Panc1 (cell line): ENCODE measurements around the gene RIC1. TPM values are rescaled to one million over a fixed set of nuclear protein-coding genes. Genes with fewer than 3 reads are reported as not detected.
A peak's percentile ranks its signal among the peaks of the same experiment; 100 is the strongest.
"Not testable (repeated sequence)": the region's sequence is repeated elsewhere in the genome, so short reads cannot be mapped to it uniquely, and the experiment has no call there.

Experiments
- ATAC-seq: fragments of 200-7000 bp; cut with Tn5 transposase; 2 replicates; pipeline ENCODE4 v1.9.1; 2020; ENCODE audit warnings: mild to moderate bottlenecking, moderate library complexity
- BruUV-seq: library from RNA; stranded (reverse); fragments of 400-500 nt; replicated peaks from 2 replicates; lab custom pipeline; 2021; lab: Mats Ljungman, UMichigan
- CTCF ChIA-PET: fragments of 300-600 bp; sonication (Branson Sonifier 250); formaldehyde crosslinking; loops from one replicate; lab custom pipeline; 2022; ENCODE audit warnings: antibody characterized with exemption; lab: Charles Lee
- POLR2A ChIA-PET: fragments of 300-600 bp; sonication (Branson Sonifier 250); formaldehyde crosslinking; loops from one replicate; lab custom pipeline; 2022; ENCODE audit warnings: antibody characterized with exemption; lab: Charles Lee
- DNase-seq: peaks from one replicate; pipeline ENCODE4 v3.0.0-alpha.2; 2010; ENCODE audit warnings: low read depth, low spot score
- H3K27ac ChIP-seq: 2 replicates; pipeline ENCODE4 v1.5.1; 2011; ENCODE audit warnings: mild to moderate bottlenecking, low read length, inconsistent platforms
- H3K27me3 ChIP-seq: fragments of 200-500 bp; sonication (Bioruptor generic); 2 replicates; pipeline ENCODE4 v1.6.0; 2014; ENCODE audit warnings: low read length, inconsistent platforms; ENCODE audit not compliant: control insufficient read depth, insufficient read depth
- H3K36me3 ChIP-seq: fragments of 200-500 bp; sonication (Bioruptor generic); 2 replicates; pipeline ENCODE4 v1.5.1; 2014; ENCODE audit warnings: inconsistent platforms, mild to moderate bottlenecking, low read length, moderate library complexity; ENCODE audit not compliant: control insufficient read depth, insufficient read depth
- H3K4me1 ChIP-seq: 2 replicates; pipeline ENCODE4 v1.5.1; 2011; ENCODE audit warnings: inconsistent platforms, mild to moderate bottlenecking, low read length, moderate library complexity; ENCODE audit not compliant: control insufficient read depth, insufficient read depth
- H3K4me3 ChIP-seq, 2 experiments: 2 replicates each; pipeline ENCODE4 v1.5.1; 2011 to 2012; ENCODE audit warnings: low read depth in 2 of 2, low read length in 2 of 2, mild to moderate bottlenecking in 2 of 2, inconsistent platforms in 1 of 2, moderate library complexity in 1 of 2
- H3K9me3 ChIP-seq: fragments of 200-500 bp; sonication (Bioruptor generic); 2 replicates; pipeline ENCODE4 v1.5.1; 2014; ENCODE audit warnings: low read depth, mild to moderate bottlenecking, inconsistent platforms, low read length, moderate library complexity; ENCODE audit not compliant: control insufficient read depth, insufficient read depth
- CTCF ChIP-seq: fragments of 450-650 bp; IDR thresholded peaks from 2 replicates; pipeline ENCODE4 v1.5.1; 2017; ENCODE audit warnings: mild to moderate bottlenecking
- POLR2AphosphoS5 ChIP-seq: IDR thresholded peaks from 2 replicates; pipeline ENCODE4 v1.6.1; 2012; ENCODE audit warnings: mild to moderate bottlenecking, low read depth, low read length, moderate library complexity
- SIN3A ChIP-seq: IDR thresholded peaks from 2 replicates; pipeline ENCODE4 v1.6.1; 2012; ENCODE audit warnings: low read depth, mild to moderate bottlenecking, low read length, moderate library complexity, borderline replicate concordance; ENCODE audit not compliant: insufficient read depth
- TCF7L2 ChIP-seq: IDR thresholded peaks from 2 replicates; pipeline ENCODE4 v1.6.1; 2011; ENCODE audit warnings: mild to moderate bottlenecking, low read depth, low read length, inconsistent platforms
- in situ Hi-C: cut with HindIII; loops from 2 replicates; pipeline ENCODE4 v1.10.0; 2016; ENCODE audit warnings: low sequenced_read_pairs, low pct_unique_long_range_greater_than_20kb
- intact Hi-C: fragments of 100-400 bp; cut with micrococcal nuclease; formaldehyde crosslinking; loops from one replicate; pipeline ENCODE4 v1.10.0; 2022; ENCODE audit not compliant: unreplicated experiment
- total RNA-seq: library from RNA; stranded (reverse); gene quantifications from one replicate; pipeline ENCODE4 v1.2.1, GENCODE V29; 2021; ENCODE audit not compliant: unreplicated experiment
- TF ChIP-seq, protein P1 (sequence below), 2 experiments: IDR thresholded peaks; 2 replicates each; pipeline ENCODE4 v1.6.1; 2011 to 2012; ENCODE audit warnings: low read depth in 2 of 2, control low read depth in 1 of 2, low read length in 1 of 2, mild to moderate bottlenecking in 1 of 2, moderate library complexity in 1 of 2; ENCODE audit not compliant: insufficient read depth in 1 of 2

RIC1 gene
- total RNA-seq, 1 experiment from 2014 or later = 7.0 TPM

- Histone ChIP-seq H3K27ac (no peak overlapping the region), H3K27me3 (no peaks in the 10 kb centered on the region), H3K9me3 (no peaks in the 10 kb centered on the region), H3K4me3 (no peak overlapping the region), H3K4me1 (peaks cover 3% of the 10 kb centered on the region; the same call in 1 of the 2 replicates), H3K36me3 (peaks cover under 1% of the 10 kb centered on the region; the same call in 1 of the 2 replicates)
- in situ Hi-C loops (no loop called here), intact Hi-C loops (no loop called here)
- BruUV-seq = no TSS peak
- DNase-seq (no peak), ATAC-seq (no peak)
- ChIA-PET CTCF (no interaction called here), POLR2A (no interaction called here)
- TF ChIP-seq CTCF = no peak
Observed at GRCh38 chr9:5624655-5625054, 4.3 kb upstream of the RIC1 start.

DNA sequence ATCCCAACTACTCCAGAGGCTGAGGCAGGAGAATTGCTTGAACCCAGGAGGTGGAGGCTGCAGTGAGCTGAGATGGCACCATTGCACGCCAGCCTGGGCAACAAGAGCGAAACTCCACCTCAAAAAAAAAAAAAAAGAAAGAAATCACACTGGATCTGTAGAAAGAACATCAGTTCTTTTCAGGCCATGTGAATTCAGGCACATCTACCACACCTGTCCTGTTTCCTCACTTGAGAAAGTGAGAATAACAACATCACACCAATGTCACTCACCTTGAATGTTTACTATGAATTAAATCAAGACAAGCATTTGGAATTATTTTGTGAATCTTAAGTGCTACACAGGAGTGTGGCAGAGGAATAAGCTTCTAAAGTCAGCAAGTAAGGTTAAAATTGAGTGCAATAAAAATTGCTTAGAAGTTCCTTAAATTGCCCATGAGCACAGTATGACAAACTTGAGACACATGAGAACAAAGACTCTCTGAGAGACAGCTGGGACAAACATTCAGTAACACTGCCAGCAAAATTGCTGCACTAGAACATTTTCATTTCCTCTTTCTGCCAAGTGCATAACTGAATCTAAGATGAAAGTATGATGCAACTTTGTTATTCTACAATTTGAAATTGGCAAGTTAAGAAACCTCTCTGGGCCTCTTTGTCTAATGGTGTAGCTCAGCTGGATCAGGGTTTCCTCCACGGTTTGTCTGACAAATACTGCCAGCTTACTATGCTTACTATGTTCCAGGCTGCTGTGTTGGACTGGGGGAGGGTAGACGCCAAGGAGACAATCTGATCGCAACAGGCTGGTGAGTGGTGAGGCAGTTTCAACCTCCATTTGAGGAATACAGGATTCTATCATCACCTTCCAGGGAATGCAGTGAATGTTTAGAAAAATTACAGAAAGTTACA, 1.9 kb upstream of the RIC1 start:
- intact Hi-C loops = no loop called here
- ChIA-PET CTCF (no interaction called here), POLR2A (no interaction called here)
- Histone ChIP-seq H3K4me3 (peak overlapping the region in 1 of 2 experiments; percentile 78; a peak in 2 of 4 replicates), H3K36me3 (peaks cover 9% of the 10 kb centered on the region; the same call in 1 of the 2 replicates), H3K27ac (no peak overlapping the region), H3K9me3 (no peaks in the 10 kb centered on the region), H3K27me3 (no peaks in the 10 kb centered on the region), H3K4me1 (peaks cover 3% of the 10 kb centered on the region; the same call in 1 of the 2 replicates)
- ATAC-seq (no peak), DNase-seq (no peak)
- BruUV-seq = no TSS peak
- TF ChIP-seq POLR2AphosphoS5 (no peak), TCF7L2 (no peak), SIN3A (no peak), CTCF (no peak)
- TF ChIP-seq, protein P1, sequence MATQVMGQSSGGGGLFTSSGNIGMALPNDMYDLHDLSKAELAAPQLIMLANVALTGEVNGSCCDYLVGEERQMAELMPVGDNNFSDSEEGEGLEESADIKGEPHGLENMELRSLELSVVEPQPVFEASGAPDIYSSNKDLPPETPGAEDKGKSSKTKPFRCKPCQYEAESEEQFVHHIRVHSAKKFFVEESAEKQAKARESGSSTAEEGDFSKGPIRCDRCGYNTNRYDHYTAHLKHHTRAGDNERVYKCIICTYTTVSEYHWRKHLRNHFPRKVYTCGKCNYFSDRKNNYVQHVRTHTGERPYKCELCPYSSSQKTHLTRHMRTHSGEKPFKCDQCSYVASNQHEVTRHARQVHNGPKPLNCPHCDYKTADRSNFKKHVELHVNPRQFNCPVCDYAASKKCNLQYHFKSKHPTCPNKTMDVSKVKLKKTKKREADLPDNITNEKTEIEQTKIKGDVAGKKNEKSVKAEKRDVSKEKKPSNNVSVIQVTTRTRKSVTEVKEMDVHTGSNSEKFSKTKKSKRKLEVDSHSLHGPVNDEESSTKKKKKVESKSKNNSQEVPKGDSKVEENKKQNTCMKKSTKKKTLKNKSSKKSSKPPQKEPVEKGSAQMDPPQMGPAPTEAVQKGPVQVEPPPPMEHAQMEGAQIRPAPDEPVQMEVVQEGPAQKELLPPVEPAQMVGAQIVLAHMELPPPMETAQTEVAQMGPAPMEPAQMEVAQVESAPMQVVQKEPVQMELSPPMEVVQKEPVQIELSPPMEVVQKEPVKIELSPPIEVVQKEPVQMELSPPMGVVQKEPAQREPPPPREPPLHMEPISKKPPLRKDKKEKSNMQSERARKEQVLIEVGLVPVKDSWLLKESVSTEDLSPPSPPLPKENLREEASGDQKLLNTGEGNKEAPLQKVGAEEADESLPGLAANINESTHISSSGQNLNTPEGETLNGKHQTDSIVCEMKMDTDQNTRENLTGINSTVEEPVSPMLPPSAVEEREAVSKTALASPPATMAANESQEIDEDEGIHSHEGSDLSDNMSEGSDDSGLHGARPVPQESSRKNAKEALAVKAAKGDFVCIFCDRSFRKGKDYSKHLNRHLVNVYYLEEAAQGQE (IDR thresholded peaks at IDR 0.05; ENCODE audit: insufficient read depth in 1 of 2, low read depth in 2 of 2, low read length in 1 of 2) = no peak
- in situ Hi-C loops = no loop called here

GRCh38 chr9:5627686-5628085, 1.2 kb upstream of the RIC1 start:
- intact Hi-C loops, BruUV-seq, H3K27me3 ChIP-seq, H3K36me3 ChIP-seq, DNase-seq, ATAC-seq, in situ Hi-C loops, POLR2A ChIA-PET, H3K4me1 ChIP-seq, CTCF ChIA-PET, H3K9me3 ChIP-seq: not testable (repeated sequence)
- Histone ChIP-seq H3K4me3 (peak overlapping the region; percentile 63 to 78), H3K27ac (peak overlapping the region; percentile 76; the same call in 1 of the 2 replicates)
